ENCODE results near the gene FLRT1.

- no peak for TF ChIP-seq CTCF (IDR thresholded peaks at IDR 0.05; ENCODE audit: low read length)
- no peak for TF ChIP-seq EZH2 (optimal IDR thresholded peaks at IDR 0.05; ENCODE audit: low read depth, low read length)
Measured at GRCh38 chr11:64008914-64009633, 26.7 kb upstream of the FLRT1 start.
